Glomerular visceral epithelial cell (primary cell): ENCODE measurements around the gene RHBDF2.
A peak's percentile ranks its signal among the peaks of the same experiment; 100 is the strongest.

Experiments
- DNase-seq: peaks from one replicate; pipeline ENCODE4 v3.0.0-alpha.2; 2016; ENCODE audit errors: extremely low spot score

RHBDF2 gene

DNA sequence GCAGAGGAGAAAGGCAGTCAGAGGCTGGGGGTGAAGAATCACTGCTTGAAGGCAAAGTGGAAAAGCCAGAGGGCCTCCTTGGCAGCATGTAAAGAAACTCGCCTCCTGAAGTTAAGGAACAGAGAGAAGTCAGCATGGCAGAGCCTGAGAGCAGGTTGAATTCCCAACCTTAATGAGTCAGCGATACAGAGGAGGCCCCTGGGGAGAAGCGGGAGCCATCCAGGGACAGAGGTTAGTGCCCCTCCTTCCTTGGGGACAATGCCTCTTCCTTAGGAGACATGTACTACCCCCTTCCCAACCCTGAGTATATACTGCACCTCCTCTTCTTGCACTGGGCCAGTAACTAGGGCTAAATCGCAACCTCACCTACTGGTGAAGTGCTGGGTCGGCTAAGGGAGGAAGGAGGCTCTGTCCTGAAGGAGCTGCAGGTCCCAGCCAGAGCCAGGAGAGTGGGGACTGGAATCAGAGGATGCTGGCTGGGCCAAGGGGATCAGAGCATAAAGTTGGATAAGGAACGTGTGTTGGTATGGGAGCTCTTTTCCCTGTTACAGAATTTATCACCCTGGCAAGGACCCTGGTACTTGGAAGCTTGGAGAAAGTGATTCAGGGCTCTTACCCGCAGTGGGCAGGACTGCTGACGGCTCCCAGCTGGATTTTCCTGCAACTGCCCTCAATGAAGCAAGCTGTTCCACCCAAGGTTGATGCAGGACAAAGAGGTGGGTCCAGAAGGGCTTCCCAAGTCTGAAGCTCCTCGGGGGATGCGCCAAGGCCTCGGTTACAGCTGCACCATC, 39.3 kb downstream of the RHBDF2 start:
- DNase-seq, result no peak

GRCh38 chr17:76459674-76460073, 41.5 kb downstream of the RHBDF2 start:
- no peak for DNase-seq

GRCh38 chr17:76458580-76459490, 42.4 kb downstream of the RHBDF2 start:
- peak; percentile 70 for DNase-seq

- no peak for DNase-seq
These were observed 47.8 kb downstream of the RHBDF2 start for GRCh38 chr17:76453431-76453743.

GRCh38 chr17:76452660-76453430, 48.4 kb downstream of the RHBDF2 start, which contains the start of gene UBE2O:
Gene UBE2O, minus strand, starts transcription at chr17:76453152. Its CDS starts 11 bp downstream, at chr17:76453141.
- DNase-seq, result peak; percentile 89

DNA sequence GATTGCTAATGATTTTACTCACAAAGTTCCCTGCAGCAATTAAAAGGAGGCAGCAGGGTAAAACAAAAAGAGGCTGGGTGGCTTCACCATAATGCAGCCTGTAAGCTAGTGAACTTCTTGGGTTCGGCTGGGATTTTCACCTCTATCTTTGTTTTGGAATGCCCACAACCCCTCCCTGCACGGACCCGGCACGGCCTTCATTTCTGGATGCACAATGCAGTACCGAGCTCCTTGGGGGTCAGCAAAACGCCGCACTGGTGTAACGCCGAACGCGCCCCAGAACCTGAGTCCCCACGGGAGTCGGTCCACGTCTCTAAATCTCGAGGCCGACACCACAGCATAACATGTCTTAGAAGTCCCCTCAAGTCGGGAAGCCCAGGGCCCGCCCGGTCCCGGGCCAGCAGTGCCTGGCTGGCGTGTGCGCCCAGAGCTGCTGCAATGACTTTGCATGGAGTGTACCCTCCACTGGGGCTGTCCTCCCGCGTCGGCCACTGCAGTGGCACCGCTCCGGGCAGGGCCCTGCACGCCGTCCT, 49.0 kb downstream of the RHBDF2 start:
- no peak for DNase-seq

DNA sequence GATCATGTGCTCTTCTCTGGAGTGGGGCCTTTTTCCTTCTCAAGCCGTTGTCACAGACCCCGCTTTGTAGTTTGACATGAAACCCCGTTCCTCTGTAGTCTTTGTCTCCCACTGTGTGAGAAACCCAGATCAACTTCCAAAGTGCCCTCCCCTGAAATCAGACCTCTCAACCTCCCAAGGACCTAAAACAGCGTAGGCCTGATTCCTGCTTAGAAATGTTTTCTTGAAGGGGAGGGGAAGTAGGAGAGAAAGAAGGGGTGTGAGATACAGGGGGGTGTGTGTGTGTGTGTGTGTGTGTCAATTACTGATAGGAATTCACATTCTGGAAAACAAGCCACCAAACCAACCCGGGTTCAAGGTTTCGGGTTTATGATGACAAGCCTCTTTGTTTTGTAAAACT, 49.7 kb downstream of the RHBDF2 start:
- DNase-seq, result no peak

DNA sequence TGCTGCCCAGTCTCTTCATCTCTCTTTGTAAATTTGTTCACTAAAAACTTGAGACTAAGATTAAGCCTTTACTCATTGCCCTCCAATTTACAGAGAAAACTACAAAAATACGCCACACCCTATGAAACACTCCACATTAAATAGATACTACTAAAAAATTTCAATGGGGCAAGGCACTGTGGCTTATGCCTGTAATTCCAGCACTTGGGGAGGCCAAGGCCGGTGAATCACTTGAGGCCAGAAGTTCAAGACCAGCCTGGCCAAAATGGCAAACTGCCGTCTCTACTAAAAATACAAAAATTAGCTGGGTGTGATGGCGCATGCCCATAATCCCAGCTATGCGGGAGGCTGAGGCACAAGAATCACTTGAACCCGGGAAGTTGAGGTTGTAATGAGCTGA, 52.1 kb downstream of the RHBDF2 start:
- DNase-seq, result no peak

DNA sequence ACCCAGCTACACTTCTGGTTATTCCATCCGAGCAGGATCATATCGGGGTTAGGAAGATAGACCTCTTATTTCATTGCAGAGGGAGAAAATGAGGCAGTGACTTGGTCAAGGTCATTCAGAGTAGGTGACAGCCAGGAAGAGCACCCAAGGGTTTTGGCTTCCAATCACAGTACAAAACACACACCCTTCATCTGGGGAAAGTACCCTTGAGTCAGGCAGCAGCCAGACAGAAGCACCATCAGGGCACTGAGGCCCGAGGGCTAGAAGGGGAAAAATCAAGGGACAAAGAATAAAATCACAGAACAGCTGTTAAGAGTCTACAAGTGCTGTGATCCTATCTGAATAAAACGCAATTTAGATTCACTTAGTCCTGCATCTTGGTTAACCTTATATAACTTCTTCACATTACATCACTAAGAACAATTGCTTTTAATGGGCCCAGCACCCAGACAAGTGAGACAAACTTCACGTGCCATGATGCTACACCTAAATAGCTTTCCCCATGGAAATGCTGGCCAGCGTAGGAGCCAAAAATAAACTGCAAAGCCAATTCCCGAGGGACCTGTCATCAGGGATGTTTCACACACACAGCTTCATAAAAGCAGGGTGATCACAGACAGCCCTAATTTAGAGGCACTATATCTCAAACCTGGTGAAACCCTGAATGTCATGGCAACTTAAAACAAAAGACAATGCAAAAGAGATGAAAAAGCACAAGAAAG, 53.1 kb downstream of the RHBDF2 start:
- no peak for DNase-seq

DNA sequence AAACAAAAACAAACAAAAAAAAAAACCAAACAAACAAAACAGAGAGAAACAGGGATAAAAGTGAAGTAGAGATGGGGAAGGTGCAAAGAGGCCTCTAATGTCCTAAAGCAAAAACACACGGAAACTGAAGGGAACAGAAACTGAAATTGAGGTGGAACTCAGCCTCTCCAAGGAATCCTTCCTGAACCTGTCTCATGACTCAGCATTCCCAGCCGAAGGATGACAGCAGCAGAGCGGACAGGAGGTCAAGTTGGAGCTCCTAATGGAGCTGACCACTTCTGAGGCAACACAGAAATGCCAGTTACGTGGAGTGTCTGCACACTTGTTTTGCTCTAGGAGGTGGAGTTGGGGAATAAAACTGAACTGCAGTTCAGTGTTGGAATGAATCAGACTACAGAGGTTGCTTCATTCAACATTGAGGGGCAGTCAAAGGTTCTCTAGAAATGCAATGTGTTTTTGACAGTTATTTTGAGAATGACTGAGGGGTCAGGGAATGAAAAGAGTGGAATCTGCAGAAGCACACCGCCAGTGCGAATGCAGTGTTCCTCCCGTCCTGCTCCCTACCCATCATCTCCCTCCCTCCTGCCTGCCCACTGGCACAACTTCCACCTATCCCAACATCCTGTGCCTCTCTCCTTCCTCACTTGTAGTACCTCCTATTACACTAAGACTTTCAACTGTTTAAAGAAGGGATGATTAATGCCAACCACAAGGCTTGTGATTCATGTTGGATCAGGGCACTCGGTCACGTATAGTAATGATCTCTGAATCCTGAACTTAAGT, 54.6 kb downstream of the RHBDF2 start:
- DNase-seq, result peak; percentile 82

GRCh38 chr17:76445697-76446448, 55.4 kb downstream of the RHBDF2 start:
- DNase-seq, result no peak

- DNase-seq, result peak; percentile 36
These were observed 56.5 kb downstream of the RHBDF2 start for GRCh38 chr17:76444518-76445311.

GRCh38 chr17:76442341-76443338, 58.6 kb downstream of the RHBDF2 start:
- DNase-seq, result no peak

- no peak for DNase-seq
These were observed 59.4 kb downstream of the RHBDF2 start for GRCh38 chr17:76441686-76442340.

GRCh38 chr17:76440751-76441362, 60.4 kb downstream of the RHBDF2 start:
- no peak for DNase-seq

- DNase-seq, result no peak
These were observed 61.8 kb downstream of the RHBDF2 start for GRCh38 chr17:76439314-76439928.
